GM21447 (cell line): ENCODE results near the gene ATP5ME.
"Not testable (repeated sequence)": the region's sequence is repeated elsewhere in the genome, so short reads cannot be mapped to it uniquely, and the experiment has no call there.

Experiments used
- ATAC-seq: cut with Tn5 transposase; IDR thresholded peaks from one replicate; pipeline ENCODE4 v1.9.1; 2021; ENCODE audit not compliant: unreplicated experiment

Gene ATP5ME

DNA sequence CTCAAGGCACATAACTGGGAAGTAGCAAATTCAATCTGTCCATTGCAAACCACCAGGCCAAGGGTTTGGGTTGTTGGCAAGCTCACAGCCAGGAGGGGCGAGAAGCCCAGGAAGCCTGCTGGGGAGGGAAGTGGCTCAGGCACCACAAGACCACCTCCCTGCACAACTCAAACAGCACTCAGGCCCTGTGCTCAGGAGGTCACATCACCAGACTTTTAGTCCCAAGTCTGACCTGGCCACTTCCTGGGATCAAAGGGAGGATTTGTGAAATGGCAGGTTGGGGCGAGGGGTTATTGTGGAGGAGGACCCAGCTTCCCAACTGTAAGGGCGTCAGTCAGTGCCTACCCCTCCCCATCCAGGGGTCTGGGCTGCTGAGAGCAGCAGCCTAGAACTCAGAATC, 2.3 kb downstream of the ATP5ME start:
- ATAC-seq = no peak

GRCh38 chr4:669806-670559, 4.1 kb downstream of the ATP5ME start:
- not testable (repeated sequence) for ATAC-seq

GRCh38 chr4:668219-668618, 5.9 kb downstream of the ATP5ME start:
- ATAC-seq = not testable (repeated sequence)

DNA sequence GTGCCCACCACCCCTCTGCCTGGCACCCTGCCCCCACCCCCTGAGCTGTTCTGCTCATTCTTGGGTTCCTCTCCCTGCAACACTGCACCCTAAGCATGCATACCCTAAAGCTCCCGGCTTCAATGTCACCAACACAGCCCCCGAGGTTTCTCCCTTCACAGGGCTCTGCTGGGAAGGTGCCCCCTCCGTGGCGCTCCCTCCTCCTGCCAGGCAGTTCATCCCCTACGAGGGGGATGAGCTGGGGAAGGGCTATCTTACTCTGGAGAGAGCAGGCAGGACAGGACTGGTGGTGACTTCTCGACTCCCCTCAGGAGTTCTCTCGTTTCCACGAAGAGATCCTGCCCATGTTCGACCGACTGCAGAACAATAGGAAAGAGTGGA, 6.5 kb downstream of the ATP5ME start:
- no peak for ATAC-seq

- no peak for ATAC-seq
Observed at GRCh38 chr4:666822-667544, 7.1 kb downstream of the ATP5ME start.

DNA sequence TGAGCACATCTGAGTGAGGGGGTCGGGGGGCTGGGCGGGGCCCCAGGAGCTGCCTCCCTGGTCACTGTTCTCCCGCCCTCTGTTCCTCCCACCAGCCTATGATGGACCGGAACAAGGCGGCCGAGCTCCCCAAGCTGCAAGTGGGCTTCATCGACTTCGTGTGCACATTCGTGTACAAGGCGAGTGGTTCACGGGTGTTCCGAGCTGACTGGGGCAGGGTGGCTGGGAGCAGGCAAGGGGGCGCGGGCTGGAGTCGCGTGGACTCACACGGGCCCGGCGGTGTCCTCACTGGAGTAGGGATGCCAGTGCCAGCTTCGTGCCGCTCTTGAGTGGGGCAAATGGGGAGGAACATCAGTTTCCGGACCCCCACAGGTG, 7.7 kb downstream of the ATP5ME start:
- ATAC-seq = no peak

DNA sequence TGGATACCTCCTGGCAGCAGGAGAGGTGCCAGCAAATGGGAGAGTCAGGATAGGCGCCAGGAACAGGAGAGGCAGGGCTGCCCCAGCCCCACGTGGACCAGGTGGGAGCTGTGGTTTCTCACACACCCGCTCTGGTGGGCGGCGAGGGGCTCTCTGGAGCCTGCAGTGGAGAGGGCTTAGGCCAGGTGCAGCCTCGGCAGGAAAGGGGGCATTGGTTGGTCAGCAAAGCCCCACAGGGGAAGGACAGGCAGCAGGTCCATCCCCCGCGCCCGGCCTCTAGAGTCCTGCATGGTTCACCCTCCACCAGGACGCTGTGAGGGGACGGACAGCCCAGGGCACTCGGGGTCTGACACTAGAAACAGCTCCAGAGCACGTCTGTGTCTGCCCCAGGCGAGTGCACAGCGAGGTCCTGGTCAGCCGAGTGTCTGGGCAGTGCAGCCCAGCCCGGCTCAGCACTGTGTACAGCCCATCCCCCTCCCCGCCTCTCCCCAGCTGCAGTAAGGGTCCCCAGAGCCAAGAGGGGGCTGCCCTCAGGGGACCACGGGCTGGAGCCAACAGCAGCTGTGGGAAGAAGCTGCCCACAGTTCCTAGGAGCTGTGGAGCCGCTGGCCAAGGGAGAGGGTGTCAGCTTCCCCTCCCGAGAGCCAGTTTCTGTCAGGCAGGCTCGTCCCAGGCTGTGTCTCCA, 8.2 kb downstream of the ATP5ME start:
- ATAC-seq = no peak

DNA sequence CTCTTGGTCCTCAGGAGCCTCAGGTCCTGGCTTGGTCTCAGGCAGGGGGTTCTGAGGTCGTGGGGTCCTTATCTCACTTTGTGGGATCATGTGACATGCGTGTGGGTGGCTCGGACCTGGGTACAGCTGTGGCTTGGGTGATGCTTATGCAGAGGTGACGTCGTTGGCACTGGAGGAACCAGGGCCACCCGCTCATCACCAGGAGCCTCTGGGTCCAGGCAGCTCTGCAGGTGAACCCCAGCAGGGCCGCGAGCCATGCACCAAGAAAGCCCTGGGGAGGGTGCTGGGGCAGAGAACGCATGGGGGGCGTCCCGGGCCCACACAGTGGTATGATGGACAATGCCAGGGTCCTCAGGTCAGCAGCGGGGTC, 8.7 kb downstream of the ATP5ME start:
- ATAC-seq = no peak

DNA sequence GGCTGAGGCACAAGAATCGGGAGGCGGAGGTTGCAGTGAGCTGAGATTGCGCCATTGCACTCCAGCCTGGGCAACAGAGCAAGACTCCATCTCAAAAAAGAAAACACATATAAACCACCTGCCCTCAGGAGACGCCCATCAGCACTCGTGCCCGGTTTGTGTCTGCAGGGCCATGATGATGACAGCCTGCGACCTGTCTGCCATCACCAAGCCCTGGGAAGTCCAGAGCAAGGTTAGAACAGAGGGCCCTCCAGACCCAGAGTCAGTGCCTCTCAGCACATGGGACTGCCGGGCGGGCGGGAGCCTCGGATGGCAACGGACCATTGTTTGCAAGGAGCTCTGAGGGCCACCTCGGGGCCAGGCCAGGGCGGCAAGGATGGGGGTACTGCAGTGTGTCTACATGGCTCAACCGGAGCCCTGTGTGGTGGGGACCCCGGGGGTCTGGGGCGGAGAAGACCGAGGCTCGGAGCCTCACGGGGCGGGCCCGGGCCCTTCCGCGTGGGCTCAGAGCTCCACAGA, 9.3 kb downstream of the ATP5ME start:
- no peak for ATAC-seq

GRCh38 chr4:663438-664428, 10.3 kb downstream of the ATP5ME start:
- peak; percentile 59 for ATAC-seq

DNA sequence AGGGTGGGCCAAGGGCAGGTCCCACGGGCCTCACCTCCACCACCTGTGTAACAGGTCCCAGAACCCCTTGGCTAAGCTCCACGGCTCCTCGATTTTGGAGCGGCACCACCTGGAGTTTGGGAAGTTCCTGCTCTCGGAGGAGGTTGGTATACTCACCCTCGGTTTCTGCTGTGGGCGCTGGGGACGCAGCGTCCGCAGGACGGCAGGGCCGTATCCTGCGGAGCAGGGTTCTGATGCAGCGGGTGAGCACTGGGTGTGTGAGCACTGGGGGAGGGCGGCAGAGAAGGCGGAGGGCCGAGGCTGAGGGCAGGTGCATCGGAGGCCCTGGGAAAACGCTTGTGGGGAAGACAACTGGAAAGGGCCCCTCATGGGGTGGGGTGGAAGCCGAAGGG, 11.0 kb downstream of the ATP5ME start:
- ATAC-seq = peak; percentile 9

GRCh38 chr4:661881-662761, 12.0 kb downstream of the ATP5ME start:
- ATAC-seq = no peak

GRCh38 chr4:661231-661630, 12.8 kb downstream of the ATP5ME start:
- ATAC-seq = no peak

DNA sequence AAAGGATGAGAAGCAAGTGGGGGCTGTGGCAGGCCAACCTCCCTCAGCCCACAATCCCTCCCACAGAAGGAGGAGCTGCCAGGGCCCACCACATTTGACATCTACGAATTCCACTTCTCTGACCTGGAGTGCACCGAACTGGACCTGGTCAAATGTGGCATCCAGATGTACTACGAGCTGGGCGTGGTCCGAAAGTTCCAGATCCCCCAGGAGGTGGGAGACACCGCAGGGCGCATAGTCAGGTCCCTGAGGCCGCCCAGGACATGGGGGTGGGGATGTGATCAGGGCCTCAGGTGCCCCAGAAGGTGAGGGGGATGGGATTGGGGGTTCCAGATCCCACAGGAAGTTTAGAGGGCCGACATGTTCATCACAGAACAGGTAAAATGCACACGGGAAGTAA, 13.7 kb downstream of the ATP5ME start:
- ATAC-seq = no peak

- no peak for ATAC-seq
Observed at GRCh38 chr4:659851-660250, 14.2 kb downstream of the ATP5ME start.

GRCh38 chr4:658681-659667, 15.1 kb downstream of the ATP5ME start:
- no peak for ATAC-seq

DNA sequence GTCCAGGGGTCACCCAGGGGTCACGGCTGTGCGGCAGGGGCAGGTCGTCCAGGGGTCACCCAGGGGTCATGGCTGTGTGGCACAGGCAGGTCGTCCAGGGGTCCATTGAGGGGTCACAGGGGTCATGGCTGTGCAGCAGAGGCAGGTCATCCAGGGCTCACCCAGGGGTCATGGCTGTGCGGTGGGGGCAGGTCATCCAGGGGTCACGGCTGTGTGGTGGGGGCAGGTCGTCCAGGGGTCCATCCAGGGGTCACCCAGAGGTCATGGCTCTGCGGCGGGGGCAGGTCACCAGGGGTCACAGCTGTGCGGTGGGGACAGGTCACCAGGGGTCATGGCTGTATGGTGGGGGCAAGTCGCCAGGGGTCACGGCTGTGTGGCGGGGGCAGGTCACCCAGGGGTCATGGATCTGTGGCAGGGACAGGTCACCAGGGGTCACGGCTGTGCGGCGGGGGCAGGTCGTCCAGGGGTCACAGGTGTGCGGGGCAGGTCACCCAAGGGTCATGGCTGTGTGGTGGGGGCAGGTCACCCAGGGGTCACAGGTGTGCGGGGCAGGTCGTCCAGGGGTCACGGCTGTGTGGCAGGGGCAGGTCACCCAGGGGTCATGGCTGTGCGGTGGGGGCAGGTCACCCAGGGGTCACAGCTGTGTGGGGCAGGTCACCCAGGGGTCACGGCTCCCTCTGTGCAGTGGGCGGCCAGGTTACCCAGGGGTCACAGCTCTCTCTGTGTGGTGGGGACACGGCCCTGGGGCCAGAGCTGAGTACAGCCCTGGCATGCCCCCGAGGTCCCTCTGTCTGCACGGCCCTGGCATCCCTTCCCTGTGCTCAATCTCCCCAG, 16.0 kb downstream of the ATP5ME start:
- no peak for ATAC-seq
